Activated CD4-positive, alpha-beta T cell treated with anti-CD3 and anti-CD28 coated beads, Interleukin-2, amount 50 U/mL, for 4 hours (primary cell): ENCODE data around the gene ARRDC3.
"Not testable (repeated sequence)": the region's sequence is repeated elsewhere in the genome, so short reads cannot be mapped to it uniquely, and the experiment has no call there.

Experiments
- DNase-seq, 2 experiments: peaks; one replicate each; pipeline ENCODE4 v3.0.0-alpha.2; 2020

ARRDC3 gene

GRCh38 chr5:91383027-91383955 lies at the start of gene ARRDC3:
ARRDC3 (minus strand) TSS chr5:91383317; CDS start chr5:91383092, 225 bp downstream.
- peak; percentile 92 to 93 for DNase-seq

- DNase-seq: no peak
Measured at GRCh38 chr5:91430949-91431348, 47.8 kb upstream of the ARRDC3 start.

GRCh38 chr5:91424638-91425436 lies 41.7 kb upstream of the ARRDC3 start:
- DNase-seq: no peak

- no peak for DNase-seq
Measured at GRCh38 chr5:91423871-91424270, 40.8 kb upstream of the ARRDC3 start.

GRCh38 chr5:91420879-91421278 lies 37.8 kb upstream of the ARRDC3 start:
- DNase-seq: no peak

- DNase-seq: peak; percentile 66 to 70
Measured at GRCh38 chr5:91419571-91420537, 36.7 kb upstream of the ARRDC3 start.

- no peak for DNase-seq
Measured at GRCh38 chr5:91419136-91419535, 36.0 kb upstream of the ARRDC3 start.

- no peak for DNase-seq
Measured at GRCh38 chr5:91418158-91418557, 35.0 kb upstream of the ARRDC3 start.

- no peak for DNase-seq
Measured at GRCh38 chr5:91417219-91417618, 34.1 kb upstream of the ARRDC3 start.

GRCh38 chr5:91416491-91416890 lies 33.4 kb upstream of the ARRDC3 start:
- no peak for DNase-seq

GRCh38 chr5:91409304-91409703 lies 26.2 kb upstream of the ARRDC3 start:
- no peak for DNase-seq

GRCh38 chr5:91408710-91409109 lies 25.6 kb upstream of the ARRDC3 start:
- no peak for DNase-seq

- no peak for DNase-seq
Measured at GRCh38 chr5:91407204-91407603, 24.1 kb upstream of the ARRDC3 start.

GRCh38 chr5:91403438-91403837 lies 20.3 kb upstream of the ARRDC3 start:
- no peak for DNase-seq

GRCh38 chr5:91401175-91401574 lies 18.1 kb upstream of the ARRDC3 start:
- DNase-seq: no peak

GRCh38 chr5:91397791-91398190 lies 14.7 kb upstream of the ARRDC3 start:
- no peak for DNase-seq

GRCh38 chr5:91390268-91390667 lies 7.2 kb upstream of the ARRDC3 start:
- no peak for DNase-seq

GRCh38 chr5:91389555-91389954 lies 6.4 kb upstream of the ARRDC3 start:
- not testable (repeated sequence) for DNase-seq

- DNase-seq: no peak
Measured at GRCh38 chr5:91388362-91388761, 5.2 kb upstream of the ARRDC3 start.

- no peak for DNase-seq
Measured at GRCh38 chr5:91386120-91386519, 3.0 kb upstream of the ARRDC3 start.

- not testable (repeated sequence) for DNase-seq
Measured at GRCh38 chr5:91385596-91385995, 2.5 kb upstream of the ARRDC3 start.

GRCh38 chr5:91384671-91385430 lies 1.7 kb upstream of the ARRDC3 start:
- DNase-seq: peak in 1 of 2 experiments; percentile 8
